22Rv1 (cell line): Measurements from ENCODE around the gene SORL1.

Experiments
- ZFX ChIP-seq: fragments of 450-650 bp; IDR thresholded peaks from 2 replicates; pipeline ENCODE4 v1.6.1; 2017; ENCODE audit warnings: antibody characterized with exemption, borderline replicate concordance
- TF ChIP-seq, protein P1 (sequence below): fragments of 450-650 bp; IDR thresholded peaks from 2 replicates; pipeline ENCODE4 v1.5.1; 2017; ENCODE audit warnings: mild to moderate bottlenecking

DNA sequence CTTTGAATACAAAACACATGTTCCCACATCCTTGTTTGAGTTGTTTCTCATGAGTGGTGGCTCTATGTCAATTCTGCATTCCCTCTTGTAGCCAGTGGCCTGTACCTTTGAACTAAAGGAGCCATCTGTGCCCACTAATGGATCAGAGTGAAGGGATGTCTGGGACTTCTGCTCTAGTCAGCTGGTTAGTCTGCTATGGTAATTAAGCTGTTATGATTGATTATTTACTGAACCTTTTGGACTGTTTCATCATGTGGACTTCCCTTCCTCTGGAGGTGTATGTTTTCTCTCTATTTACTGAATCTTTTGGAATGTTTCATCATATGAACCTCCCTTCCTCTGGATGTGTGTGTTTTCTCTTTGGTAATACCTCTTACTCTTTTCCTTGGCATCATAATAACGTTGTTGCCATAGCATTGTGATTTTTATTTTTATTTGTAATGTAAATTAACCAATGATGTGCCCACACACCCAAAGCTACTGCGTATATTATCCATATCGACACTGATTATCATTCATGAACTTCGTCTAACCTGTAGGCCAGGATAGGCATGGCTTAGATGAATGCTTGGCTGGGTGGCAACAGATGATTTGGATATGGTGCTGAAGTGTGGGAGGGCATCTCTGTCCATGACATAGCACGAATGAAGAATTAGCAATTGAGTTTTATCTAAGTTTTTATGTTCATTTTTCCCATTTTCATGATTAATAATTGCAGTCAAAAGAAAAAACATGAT, 113.0 kb downstream of the SORL1 start:
- TF ChIP-seq, protein P1, sequence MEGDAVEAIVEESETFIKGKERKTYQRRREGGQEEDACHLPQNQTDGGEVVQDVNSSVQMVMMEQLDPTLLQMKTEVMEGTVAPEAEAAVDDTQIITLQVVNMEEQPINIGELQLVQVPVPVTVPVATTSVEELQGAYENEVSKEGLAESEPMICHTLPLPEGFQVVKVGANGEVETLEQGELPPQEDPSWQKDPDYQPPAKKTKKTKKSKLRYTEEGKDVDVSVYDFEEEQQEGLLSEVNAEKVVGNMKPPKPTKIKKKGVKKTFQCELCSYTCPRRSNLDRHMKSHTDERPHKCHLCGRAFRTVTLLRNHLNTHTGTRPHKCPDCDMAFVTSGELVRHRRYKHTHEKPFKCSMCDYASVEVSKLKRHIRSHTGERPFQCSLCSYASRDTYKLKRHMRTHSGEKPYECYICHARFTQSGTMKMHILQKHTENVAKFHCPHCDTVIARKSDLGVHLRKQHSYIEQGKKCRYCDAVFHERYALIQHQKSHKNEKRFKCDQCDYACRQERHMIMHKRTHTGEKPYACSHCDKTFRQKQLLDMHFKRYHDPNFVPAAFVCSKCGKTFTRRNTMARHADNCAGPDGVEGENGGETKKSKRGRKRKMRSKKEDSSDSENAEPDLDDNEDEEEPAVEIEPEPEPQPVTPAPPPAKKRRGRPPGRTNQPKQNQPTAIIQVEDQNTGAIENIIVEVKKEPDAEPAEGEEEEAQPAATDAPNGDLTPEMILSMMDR: no peak
- no peak for TF ChIP-seq ZFX
